SHP77 treated with DMSO at 0.1 percent for 48 hours (cell line): ENCODE measurements around the gene RAD50.

Experiments
- DNase-seq: peaks from one replicate; lab custom pipeline; 2025; lab: John Stamatoyannopoulos, UW

Gene RAD50

DNA sequence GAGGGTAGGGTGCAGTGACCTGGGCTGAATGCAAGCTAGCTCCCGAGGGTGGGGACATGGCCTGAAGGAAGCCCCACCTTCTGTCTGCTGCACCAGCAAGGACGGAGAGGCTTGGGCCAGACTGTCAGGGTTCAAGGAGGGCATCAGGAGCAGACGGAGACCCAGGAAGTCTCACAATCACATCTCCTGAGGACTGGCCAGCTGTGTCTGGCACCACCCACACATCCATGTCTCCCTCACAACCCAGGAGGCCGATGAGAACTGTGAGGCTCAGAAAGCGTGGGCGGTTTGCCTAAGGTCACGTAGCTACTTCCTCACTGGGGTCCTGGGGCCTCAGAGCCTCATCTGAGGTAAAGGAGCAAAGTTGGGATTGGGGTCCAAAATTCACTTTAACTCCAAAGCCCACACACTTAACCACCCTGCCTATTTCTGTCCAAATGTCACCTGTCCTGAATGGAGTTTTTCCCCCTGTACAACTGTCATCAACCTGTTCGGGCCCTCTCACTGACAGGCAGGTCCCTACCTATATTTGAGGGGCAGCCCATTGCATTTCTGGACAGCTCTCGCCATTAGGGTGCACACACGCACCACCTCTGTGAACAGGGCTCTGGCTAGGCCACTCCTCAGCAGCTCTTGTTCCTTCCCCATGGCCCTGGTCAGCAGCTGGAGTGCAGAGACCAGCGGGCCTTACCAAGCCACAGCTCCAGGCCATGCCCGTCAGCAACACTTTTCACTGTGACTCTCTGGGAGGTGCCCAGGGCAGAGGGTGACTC is 104.6 kb downstream of the RAD50 start:
- no peak for DNase-seq

DNA sequence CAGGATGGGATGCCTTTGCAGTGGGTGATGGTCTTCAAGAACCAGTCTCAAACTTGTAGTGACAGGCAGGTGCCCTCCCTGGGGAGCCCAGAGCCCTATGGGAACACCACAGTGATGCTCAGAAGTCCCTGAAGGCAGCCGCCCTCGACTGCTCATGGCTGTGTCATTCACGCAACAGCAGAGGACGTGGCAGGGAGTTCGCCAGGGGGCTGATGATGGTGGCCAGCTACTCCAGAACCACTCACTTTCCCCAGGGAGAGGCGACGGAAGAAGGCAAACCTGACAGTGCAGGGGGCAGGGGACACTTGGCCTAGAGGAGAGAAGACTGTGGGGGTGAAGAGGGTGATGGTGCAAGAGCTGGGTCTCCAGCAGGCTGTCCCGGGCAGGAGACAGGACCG is 105.2 kb downstream of the RAD50 start:
- no peak for DNase-seq

DNA sequence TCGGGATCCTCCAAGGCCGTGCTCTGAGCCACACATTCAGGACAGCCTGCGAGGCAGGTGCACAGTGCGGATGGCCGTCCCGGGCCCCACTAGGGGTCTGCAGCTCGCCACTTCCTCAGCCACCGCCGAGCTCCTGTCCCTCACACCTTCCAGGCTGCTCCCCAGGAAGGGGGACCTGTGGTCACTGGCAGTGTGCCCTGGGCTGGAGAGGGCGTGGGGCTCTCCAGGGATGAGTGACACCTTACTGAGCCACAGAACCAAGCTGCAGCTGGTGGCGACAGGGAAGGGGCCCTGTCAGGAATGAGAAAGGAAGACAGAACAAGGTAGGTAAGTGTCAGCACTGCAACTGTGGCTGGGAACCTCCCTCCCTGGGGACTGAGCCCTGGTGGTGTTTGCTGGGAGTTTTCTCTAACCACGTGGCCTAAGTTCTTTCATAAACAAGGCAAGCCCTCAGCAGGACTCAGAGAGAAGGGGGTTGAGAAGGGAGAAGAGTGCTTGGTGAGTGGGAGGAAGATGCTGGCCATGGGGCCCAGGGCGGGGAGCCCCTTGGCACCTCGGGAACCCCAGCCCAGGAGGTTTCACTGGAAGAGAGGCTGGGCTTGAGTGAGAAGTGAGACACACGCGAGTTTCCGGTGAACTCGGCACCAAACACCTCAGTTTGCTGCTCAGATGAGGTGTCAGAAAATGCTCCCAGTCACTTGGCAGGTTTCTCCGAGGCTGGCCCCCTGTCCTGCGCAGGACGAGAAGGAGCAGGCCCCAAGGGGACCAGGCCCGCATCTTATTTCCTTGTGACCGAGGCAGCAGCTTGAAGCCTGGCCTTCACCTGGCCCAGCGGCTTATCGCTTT is 106.4 kb downstream of the RAD50 start:
- DNase-seq = no peak

DNA sequence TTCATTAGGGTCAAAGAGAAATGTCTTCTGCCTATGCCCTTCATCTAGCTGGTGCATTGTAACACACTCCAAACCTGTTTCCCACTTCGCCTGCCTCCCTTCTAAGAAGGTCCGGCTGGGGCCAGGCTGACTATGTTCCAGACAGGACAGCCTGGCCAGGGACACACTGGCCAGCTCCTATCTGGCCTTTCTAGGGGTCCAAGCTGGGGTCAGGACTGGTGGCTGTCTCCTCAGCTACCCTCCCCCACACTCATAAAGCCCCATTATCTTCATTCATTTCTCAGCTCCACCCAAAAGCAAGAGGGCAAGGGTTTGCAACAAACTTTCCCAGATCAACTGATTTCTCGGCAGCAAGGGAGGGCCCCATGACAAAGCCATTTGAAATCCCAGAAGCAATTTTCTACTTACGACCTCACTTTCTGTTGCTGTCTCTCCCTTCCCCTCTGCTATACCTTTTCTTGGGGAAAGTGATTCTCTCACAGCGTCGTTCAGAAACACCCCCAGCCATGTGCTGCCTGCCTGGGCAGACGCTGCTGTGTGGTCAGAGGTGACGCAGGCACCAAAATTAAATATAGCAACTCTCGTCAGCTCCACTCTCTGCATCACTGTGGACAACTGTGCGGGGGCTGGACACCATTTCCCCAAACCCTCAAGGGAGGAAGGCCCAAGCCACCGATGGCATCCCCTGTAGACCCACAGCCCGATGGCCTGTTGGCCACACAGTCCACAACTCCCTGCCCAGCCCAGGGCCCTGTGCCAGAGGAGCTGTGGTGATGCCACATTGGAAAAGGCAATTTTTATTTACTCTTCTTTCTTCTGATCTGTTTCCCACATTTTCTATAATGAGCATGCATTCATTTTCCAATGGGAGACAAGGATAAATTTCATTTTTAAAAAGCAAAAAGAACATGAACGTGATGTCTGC is 107.3 kb downstream of the RAD50 start:
- DNase-seq = no peak

DNA sequence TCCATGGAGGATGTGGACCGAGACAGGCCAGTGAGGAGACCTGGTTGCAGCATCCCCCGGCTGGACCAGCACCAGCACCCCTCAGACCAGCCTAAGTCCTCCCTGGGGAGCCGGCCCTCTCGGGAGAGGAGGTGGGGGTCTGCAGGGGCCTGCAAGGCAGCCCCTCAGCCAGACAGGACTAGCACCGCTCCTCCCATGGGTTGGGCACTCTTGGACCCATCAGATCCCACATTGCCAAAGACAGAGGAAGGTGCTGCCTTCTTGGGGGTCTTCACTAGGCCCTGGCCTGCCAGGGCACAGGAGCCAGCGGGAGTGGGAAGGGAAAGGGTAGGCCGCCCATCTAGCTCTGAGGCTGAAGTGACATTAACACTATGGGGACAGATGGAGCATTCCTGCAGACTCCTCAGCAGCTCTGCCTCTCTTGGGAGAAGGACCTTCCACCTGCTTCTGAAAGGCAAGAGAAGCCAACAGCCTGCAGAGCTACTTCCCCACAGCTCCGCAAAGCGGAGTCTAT is 108.0 kb downstream of the RAD50 start:
- no peak for DNase-seq

DNA sequence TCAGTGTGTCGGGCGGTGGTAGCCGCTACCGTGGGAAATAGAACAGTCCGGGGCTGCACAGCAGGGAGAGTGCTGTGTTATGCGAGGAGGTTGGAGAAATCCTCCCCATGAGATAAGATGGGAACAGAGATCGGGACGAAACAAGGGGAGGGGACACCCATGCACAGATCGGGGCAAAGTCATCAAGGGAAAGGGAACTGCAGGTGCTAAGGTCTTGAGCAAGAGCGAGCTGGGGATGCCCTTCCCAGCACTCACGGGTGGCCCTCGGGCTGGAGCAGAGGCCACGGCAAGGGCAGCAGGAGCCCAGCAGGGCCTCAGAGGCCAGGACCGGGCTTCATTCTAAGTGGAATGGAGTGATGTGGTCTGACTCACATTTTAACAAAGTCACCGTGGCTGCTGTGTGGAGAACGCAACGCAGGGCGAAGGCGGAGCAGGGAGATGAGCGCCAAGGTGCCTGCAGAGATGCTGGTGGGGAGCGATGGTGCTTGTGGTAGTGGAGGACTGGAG is 108.8 kb downstream of the RAD50 start:
- no peak for DNase-seq

DNA sequence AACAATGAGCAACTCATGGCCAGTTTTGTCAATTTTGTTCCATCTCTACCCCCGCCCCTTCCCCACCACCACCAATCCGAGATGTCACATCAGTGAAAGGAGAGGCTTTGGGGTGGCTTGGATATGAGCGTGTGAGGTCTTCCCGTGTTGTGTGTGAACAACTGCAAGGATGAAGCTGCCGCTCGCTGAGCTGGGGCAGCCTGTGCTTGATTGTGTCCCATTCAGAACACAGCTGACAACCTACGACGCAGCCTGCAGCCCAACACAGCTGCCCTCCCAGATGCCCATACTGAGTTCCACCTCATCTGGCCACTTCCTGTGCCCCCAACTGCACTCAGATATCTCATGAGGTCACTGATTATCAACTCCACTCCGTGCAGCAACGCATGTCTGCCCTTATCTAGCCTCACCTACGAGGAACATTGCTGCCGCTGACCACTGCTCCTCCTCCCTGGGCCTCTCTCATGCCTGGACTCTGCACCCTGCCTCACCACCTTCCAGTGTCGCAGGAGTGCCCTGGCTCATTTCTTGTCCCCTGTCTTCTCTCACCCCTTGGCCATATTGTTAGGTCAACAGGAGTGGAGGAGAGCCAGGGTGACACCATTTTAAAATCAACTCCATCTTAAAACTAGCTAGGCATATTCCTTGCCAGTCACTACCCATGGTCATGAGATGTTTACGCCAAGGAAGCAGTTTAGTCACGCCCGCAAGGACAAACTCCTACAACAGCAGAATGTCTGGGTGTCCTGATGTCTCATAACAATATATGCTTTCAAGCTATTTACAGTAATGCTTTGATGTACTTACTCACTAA is 109.7 kb downstream of the RAD50 start:
- no peak for DNase-seq

DNA sequence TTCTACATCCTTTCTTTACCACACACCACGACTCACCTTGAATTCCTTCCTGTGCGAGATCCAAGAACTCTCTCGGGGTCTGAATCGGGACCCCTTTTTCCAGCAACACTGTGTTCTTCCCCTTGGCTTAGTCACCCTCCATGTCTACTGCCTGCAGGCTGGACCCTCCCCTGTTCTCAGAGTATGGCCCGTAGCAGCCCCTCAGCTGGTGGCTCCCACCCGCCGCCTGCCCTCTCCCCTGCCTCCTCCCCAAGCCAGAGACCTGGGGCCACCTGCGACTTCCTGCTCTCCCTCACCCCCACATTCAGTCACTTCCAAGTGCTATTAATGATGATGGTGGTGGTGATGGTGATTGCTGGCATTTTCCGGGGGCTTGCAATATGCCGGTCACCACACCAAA is 110.5 kb downstream of the RAD50 start:
- no peak for DNase-seq

DNA sequence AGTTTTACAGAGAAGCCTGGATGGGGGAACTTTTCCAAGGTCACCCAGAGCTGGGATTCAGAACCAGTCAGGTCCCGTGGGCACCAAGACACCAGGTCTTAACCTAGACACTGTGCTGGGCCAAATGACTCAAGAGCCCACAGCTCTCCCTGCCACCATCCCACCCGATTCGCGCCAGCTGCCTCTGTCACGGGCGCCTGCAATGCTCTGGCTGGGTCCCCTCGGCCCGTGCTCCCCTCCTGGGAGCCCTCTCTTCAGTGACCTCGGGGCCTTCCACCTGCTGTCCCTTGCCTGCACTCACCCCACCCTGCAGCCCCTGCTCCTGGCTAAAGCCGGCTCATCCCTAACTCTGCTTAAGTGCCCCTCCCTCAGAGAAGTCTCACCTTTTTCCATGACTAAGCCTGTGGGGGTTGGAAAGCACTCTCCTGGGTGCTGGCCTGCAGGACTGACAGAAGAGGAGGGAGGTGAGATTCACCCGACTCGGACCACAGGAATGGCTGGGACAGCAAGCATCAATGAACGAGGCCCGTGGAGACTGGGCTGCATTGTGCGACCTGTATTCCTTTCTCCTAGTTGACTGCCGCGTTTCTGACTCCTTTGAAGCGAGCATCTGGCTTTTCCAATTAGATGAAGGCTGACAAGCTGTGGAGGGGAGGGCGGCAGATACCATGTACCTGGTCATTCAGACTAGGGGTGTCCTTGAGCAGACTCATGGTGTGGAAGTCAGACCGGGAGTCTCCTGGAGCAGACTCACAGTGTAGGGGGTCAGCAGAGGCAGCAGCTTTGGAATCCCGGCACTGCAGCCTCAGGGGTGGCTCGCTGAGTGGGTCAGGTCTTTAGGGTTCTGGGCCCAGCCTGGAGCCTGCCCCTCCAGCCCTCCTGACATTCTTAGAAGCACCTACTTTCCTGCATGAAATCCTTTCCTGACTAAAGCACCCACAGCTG is 111.3 kb downstream of the RAD50 start:
- DNase-seq = no peak

DNA sequence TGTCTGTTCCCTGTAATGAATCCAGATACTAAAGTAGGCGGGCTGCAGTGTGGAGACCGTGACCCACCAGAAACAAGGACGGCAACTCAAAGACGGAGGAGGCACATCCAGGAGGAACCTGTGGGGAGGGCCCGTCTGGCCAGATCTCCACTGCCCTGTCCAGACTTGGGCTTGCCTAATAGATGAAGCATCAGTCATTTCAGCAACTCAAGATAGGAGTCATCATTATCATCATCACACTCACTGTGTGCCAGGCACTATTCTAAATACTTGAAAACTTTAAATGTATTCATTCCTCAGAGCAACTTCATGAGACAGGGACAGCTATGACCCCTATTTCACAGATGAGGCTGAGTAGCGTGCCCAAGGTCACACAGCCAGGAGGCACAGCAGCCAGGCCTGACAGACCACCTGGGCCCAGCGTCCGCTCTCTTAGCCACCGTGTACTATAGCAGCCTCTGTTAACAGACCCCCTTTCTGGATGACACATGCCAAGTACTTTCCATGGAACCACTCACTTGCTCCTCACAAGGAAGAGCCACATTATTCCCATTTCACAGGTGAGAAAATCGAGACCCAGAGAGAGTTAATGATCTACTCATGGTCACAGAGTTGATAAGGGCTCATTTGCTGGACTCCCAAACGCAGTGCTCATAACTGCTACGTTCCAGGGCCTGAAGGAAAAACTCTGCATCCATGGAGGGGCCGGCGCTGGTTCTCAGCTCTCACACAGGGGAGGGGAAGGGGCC is 112.1 kb downstream of the RAD50 start:
- DNase-seq = no peak

DNA sequence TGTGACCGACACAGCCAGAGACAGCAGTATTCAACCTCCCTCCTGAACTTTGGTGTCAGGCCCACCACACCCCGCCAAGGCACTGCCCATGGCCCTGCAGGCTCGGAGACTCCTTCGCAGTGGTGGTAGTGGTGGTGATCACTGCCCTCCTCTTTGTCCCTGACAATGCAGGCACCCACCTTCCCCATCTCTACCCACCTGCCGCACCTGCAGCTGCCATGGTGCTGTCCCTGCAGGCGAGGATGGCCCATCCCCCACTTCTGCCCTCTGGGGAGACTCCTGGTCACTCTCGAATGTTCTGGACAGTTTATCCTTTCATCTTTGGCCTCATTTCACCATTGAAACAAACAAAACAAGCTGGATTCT is 112.7 kb downstream of the RAD50 start:
- DNase-seq = no peak

DNA sequence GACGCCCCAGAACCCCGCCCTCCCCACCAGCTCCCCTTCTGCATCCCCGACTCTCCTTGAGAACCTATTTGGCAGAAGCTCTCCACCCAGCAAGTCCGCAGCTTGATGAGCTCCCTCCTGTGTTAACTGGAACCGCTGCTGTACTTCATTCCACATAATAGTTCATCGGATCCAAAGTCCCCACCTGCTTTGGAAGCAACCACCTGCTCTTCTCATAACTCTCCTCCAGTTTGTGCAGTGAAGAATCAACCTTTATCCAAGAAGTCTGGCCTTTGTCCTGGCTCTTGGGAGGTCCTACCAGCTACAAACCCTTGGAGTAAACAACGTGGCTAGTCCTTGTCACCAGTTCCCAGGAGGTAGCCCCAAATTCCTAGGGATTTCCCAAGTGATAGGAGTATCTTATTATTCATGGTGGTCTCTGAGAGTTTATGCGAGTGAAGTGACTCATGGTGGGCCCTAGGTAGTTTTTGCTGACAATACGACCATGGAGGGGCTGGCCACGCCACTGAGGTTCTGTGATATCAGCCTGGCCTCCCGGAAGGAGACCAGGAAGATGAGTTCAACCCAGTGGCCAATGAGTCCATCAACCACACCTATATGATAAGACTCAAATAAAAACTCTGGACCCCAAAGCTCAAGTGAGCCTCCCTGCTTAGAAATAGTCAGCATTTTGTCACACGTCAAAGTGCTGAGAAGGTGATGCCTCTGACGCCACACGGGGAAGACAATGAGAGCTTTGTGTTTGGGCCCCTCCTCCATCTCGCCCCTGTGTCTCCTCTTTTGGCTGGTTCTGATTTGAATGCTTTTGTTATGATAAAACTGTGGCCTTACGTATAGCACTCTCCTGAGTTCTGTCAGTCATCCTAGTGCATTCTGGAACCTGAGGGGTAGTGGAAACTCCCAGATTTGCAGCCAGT is 113.4 kb downstream of the RAD50 start:
- no peak for DNase-seq

DNA sequence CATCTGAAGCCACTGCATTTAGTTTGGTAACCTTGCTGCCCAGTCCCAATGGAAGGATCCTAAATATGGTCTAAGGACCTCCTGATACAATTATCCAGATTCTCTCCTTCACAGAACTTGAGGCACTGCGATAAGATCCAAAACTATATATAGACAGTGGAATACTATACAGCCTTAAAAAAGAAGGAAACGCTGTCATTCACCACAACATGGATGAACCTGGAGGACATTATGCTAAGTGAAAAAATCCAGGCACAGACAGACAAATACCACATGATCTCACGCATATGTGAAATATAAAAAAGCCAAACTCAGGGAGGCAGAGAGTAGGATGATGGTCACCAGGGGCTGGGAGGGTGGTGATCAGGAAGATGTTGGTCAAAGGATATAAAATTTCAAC is 114.2 kb downstream of the RAD50 start:
- no peak for DNase-seq

DNA sequence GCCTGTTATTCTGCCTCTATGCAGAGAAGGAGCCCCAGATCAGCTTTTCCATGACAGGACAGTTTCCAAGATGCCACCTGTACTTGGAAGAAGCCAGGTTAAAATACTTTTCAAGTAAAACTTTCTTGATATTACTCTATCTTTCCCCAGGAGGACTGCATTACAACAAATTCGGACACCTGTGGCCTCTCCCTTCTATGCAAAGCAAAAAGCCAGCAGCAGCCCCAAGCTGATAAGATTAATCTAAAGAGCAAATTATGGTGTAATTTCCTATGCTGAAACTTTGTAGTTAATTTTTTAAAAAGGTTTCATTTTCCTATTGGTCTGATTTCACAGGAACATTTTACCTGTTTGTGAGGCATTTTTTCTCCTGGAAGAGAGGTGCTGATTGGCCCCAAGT is 116.7 kb downstream of the RAD50 start:
- no peak for DNase-seq

DNA sequence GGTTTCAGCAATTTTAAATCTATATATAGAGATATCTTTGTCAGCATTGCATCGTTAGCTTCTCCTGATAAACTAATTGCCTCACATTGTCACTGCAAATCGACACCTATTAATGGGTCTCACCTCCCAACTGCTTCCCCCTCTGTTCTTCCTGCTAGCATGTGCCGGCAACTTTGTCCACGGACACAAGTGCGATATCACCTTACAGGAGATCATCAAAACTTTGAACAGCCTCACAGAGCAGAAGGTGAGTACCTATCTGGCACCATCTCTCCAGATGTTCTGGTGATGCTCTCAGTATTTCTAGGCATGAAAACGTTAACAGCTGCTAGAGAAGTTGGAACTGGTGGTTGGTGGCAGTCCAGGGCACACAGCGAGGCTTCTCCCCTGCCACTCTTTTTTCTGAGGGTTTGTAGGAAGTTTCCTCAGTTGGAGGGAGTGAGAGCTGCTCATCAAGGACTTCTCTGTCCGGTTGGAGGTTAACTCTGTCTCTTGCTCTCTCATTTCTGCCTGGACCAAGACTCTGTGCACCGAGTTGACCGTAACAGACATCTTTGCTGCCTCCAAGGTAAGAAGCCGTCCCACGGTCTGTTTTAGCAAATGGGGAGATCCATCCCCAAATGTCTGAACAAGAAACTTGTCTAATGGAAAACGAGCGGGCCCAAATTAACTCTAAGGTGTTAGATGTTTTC is 117.3 kb downstream of the RAD50 start, which contains the start of gene IL4:
Gene IL4 (plus strand): TSS at position 51 of the 692 bp plus-strand sequence. CDS start 62 bp downstream, at position 113.
- DNase-seq = no peak

DNA sequence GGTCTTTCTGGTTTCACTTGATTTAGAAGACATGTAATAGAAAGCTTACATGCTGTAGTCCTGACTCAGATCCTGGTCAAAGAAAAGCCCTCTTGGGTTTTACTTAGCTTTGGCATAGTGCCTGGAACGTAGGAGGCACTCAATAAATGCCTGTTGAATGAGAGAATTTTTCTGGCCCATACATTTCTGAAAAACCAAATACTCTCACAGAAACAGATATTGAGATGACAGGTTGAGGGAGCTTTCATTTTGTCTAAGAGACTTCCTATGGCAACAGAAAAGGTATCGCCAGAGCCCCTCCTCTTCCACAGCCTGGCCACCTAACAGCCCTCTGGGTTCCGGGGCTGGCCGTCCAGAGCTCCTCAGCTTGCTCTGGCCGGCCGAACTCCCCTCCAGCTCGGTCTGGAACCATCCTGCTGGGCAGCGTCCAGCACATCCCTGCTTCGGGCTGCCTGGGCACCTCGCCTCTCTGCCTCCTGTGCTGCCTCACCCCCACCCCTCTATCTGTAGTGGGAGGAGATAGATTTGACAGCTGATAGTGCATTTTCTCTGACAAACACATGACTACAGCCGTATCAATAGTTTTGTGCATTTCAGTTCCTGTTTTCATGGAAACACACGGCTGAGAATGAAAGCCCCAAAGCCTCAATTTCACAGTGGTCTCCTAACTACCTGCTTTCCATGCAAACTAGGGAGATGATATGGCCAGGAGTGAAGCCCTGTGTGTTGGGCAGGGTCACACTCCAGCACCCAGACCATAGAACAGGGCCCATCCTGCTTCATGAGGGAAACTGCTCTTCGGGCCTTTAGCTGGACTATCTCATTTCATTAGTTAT is 118.1 kb downstream of the RAD50 start:
- DNase-seq = no peak
